Middle frontal gyrus (tissue), 1 donor: Measurements from ENCODE around the gene DHX9.
"Not testable (repeated sequence)": the region's sequence is repeated elsewhere in the genome, so short reads cannot be mapped to it uniquely, and the experiment has no call there.

ENCODE experiments used
- DNase-seq: peaks from one replicate; pipeline ENCODE4 v3.0.0-alpha.2; 2015; ENCODE audit warnings: low spot score; ENCODE audit errors: extremely low spot score

Gene DHX9

GRCh38 chr1:182888736-182889531 lies 49.8 kb downstream of the DHX9 start:
- no peak for DNase-seq

GRCh38 chr1:182889997-182890396 lies 50.9 kb downstream of the DHX9 start:
- no peak for DNase-seq

GRCh38 chr1:182890927-182891610 lies 51.9 kb downstream of the DHX9 start:
- no peak for DNase-seq

GRCh38 chr1:182897696-182898095 lies 58.5 kb downstream of the DHX9 start:
- DNase-seq, result no peak

GRCh38 chr1:182901946-182902345 lies 62.8 kb downstream of the DHX9 start:
- not testable (repeated sequence) for DNase-seq

- DNase-seq, result no peak
These were observed 66.2 kb downstream of the DHX9 start for GRCh38 chr1:182905321-182905720.

GRCh38 chr1:182909578-182909977 lies 70.4 kb downstream of the DHX9 start:
- DNase-seq, result no peak

GRCh38 chr1:182910143-182910542 lies 71.0 kb downstream of the DHX9 start:
- DNase-seq, result no peak

- DNase-seq, result no peak
These were observed 74.3 kb downstream of the DHX9 start for GRCh38 chr1:182913401-182913800.

GRCh38 chr1:182917378-182917777 lies 78.2 kb downstream of the DHX9 start:
- DNase-seq, result no peak

GRCh38 chr1:182925661-182926060 lies 86.5 kb downstream of the DHX9 start:
- DNase-seq, result no peak

GRCh38 chr1:182927693-182928433 lies 88.7 kb downstream of the DHX9 start:
- DNase-seq, result no peak

- DNase-seq, result no peak
These were observed 91.8 kb downstream of the DHX9 start for GRCh38 chr1:182930985-182931384.

- no peak for DNase-seq
These were observed 96.6 kb downstream of the DHX9 start for GRCh38 chr1:182935716-182936115.
